Activated CD8-positive, alpha-beta memory T cell treated with anti-CD3 and anti-CD28 coated beads for 24 hours (primary cell): ENCODE measurements around the gene SLAMF7.
"Not testable (repeated sequence)": the region's sequence is repeated elsewhere in the genome, so short reads cannot be mapped to it uniquely, and the experiment has no call there.

Experiments used
- DNase-seq: peaks from one replicate; pipeline ENCODE4 v3.0.0-alpha.2; 2020

The SLAMF7 gene

DNA sequence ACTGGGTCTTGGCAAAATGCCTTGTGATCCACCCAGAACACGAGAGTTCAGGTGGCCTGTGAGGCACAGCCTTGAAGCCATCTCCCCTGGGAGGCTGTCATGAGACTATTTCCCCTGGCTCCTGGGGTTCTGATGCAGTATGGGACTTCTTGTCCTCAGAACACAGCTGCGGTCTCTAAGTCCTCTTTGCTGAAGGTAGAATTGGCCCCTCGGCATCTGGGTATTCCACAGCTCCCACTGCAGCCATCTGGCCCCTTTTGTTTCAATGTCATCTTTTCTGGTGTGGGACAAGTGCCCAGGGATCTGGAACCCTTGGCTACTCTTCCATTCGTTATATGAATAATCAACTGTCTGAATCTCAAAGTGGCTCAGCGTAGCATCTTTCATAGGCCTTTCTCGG, 39.9 kb downstream of the SLAMF7 start:
- no peak for DNase-seq

GRCh38 chr1:160779626-160780397, 40.8 kb downstream of the SLAMF7 start:
- DNase-seq = no peak

GRCh38 chr1:160780398-160780755, 41.3 kb downstream of the SLAMF7 start:
- DNase-seq = no peak

DNA sequence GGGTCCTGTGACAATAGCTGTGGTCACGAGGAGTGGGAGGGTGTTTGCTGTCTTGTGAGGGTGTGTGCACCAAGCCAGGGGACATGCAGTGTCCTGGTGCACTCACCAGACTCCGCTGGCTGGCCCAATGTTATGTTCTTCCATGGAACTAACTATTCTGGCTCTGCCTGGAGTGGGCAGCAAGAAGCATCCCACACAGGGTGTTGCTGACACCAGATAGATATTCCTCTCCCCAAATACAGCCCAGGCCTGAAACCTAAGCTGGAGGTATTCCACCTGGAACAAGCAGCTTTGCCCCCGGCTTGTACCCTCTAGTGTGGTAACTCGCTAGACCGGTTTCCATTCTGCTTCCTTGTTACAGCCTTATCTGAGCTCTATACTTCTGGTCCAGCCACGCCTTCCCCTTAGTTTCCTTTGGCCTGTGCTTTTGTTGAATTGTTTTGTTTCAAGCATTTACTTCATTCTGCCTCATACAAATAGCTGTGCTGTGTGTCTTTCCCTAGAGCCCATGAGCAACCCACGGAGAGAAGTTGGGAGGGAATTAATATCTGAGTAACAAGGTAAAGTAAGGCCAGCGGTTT, 42.2 kb downstream of the SLAMF7 start:
- DNase-seq = no peak

DNA sequence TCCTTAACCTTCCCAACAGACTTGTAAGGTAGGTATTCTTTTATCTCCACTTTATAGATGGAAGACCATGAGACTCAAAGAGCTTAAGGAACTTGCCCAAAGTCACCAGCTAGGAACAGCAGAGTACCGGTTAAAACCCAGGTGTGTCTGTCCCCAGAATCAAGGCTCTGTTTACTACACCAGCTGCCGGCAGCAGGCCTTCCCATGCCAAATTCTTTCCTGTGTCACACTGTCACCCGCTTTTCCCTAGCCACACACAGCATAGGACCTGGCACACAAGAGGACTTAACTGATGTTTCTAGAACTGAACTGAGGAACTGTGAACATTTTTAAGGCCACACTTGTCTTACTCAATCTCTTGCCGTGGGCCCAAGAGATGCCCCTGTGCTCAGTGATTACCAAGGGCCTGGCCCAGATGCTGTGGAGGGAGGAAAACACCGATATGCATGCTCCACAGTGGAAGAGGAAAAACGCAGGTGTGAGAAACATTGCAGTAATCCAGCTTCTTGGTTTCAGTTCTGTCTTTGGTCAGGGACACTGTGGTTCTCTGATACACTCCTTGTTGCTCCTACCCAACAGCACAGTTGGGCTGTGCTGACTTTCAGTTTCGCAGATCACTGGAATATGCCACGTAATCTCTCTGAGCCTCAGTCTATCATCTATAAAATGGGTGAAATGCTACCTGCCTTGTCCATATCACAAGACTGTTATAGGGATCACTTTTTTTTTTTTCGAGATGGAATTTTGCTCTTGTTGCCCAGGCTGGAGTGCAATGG, 43.1 kb downstream of the SLAMF7 start:
- DNase-seq = no peak

- not testable (repeated sequence) for DNase-seq
These were observed 44.1 kb downstream of the SLAMF7 start for GRCh38 chr1:160782988-160783765.

GRCh38 chr1:160789051-160789701, 50.1 kb downstream of the SLAMF7 start:
- no peak for DNase-seq

DNA sequence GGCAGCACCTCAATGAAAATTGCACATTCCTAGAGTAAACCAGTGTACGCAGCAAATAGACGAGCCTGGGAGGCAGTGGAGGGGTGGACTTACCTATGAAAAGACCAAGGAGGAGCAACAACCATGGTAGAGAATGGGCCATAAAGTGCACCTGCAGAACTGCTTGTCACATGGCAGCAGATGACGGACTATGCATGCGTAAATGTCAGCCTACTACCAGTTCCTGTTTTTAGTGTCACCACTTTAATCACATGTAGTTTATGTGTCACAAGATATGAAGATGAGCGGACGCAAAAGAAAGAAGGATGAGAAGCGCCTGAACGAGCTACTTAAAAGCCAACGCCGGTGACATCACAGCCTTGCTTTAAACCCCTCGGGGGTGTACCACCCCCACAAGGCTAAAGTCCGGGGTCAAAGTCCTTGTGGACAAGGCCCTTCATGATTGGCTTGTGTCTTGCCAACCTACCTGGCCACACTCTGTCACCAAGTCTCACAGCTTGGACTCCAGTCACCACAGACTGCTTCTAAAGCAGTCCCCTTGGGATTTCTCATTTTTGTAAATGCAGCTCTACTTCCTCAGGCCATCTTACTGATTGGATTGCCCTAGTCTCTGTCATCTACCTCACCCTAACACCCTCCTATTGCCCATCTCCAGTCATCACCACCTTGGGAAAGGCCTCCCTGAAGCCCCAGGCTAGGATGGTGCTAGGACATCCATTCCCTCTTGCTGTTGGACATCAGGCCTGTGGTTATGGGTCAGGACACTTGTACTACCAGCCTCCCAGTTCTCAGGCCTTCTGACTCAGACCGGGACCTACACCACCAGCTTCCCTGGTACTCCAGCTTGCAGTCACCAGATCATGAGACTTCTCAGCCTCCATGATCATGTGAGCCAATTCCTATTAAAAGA, 50.9 kb downstream of the SLAMF7 start:
- no peak for DNase-seq

DNA sequence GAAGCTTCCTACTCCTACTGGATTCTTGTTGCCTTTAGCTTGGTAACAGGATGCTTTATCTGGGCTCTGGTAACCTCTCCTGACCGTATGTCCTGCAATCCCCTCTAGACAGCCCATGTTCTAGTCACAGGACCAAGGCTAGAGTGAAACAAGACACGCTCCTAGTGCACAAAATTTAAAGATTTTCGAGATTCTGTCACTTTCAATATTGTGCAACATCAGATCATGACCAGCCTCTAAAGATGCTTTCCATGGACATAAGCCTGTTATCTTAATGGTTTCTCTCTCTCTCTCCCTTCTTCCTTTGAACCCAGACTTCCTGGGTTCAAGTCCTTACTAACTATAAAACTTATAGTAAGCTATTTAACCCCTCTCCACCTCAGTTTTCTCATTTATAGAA, 55.3 kb downstream of the SLAMF7 start:
- DNase-seq = no peak

- peak; percentile 83 for DNase-seq
These were observed 56.9 kb downstream of the SLAMF7 start, which contains the start of gene LY9 for GRCh38 chr1:160795951-160796383. Gene LY9 (plus strand): TSS chr1:160796174. CDS start chr1:160796188, 14 bp downstream.

- no peak for DNase-seq
These were observed 58.2 kb downstream of the SLAMF7 start for GRCh38 chr1:160797271-160797709.

GRCh38 chr1:160797861-160798273, 58.8 kb downstream of the SLAMF7 start:
- peak; percentile 74 for DNase-seq

DNA sequence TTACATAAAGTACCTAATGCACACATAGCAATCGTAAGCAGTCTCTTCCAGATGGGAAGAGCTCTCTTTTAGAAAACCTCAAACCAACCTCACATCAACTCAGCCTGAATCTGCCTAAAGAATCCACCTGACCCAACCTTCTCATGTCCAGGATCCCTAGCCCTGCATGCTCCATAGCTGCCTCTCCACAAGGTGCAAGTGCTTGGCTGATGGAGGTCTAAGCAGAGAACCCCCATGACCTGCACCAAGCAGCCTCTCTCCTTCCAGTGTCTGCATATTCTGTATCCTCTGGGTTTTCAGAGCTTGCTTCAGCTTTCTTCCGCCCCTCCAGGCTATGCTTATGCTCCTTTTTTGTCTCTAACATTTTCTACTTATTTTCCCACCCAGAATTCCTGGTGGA, 59.4 kb downstream of the SLAMF7 start:
- DNase-seq = no peak

GRCh38 chr1:160799641-160800040, 60.6 kb downstream of the SLAMF7 start:
- DNase-seq = peak; percentile 57

GRCh38 chr1:160800142-160800541, 61.1 kb downstream of the SLAMF7 start:
- no peak for DNase-seq

- peak; percentile 58 for DNase-seq
These were observed 61.8 kb downstream of the SLAMF7 start for GRCh38 chr1:160800645-160801408.

DNA sequence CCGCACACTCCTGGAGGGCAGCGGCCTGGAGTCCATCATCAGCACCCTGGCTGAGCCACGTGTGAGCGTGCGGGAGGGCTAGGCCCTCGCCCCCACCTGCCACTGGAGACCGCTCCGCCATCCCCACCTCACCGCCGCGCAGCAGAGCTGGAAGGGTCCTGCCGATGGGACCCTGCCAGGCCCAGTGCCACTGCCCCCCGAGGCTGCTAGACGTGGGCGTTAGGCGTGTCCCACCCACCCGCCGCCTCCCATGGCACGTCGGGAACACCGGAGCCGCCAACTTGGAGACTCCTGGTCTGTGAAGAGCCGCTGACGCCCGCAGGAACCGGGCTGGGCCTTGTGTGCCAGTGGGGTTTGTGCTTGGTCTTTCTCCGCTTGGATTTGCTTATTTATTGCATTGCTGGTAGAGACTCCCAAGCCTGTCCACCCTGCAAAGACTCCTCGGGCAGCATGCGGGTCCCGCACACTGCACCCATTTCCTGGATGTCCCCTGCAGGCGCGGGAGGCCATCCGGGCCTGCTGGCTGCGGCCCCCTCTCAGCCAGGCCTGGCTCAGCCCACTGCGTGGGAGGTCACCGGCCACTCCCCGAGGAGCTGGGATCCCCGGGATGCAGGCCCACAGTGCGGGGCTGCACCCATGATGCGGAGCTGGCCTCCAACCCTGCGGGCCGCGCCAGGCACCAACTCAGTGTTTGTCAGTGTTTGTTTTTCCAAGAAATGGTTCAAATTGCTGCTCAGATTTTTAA, 63.0 kb downstream of the SLAMF7 start:
- no peak for DNase-seq
